ENCODE data around the gene TNFRSF14. TPM values are rescaled to one million over a fixed set of nuclear protein-coding genes. Genes with fewer than 3 reads are reported as not detected.
"Not testable (repeated sequence)": the region's sequence is repeated elsewhere in the genome, so short reads cannot be mapped to it uniquely, and the experiment has no call there.

TNFRSF14 gene
- total RNA-seq, 1 donor from 2014 or later = 155 TPM

DNA sequence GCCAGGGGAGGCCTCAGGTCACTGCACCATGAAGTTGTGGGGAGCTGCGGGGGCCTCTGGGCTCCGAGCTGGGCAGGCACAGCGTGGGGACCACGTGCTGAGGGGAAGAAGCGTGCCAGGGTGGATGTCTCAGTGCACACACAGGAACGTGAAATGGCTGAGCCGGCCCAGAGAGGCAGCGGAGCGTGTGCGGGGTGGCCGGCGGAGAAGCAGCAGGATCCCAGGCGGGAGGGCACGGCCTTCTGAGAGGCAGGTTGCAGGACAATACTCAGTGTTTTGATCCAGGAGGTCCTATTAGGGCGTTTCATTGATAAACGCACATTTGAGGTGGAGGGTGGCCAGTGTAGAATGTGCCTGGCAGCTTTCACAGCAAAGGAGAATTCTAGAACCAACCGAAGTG lies 12.9 kb downstream of the TNFRSF14 start:
- DNase-seq = no peak

DNA sequence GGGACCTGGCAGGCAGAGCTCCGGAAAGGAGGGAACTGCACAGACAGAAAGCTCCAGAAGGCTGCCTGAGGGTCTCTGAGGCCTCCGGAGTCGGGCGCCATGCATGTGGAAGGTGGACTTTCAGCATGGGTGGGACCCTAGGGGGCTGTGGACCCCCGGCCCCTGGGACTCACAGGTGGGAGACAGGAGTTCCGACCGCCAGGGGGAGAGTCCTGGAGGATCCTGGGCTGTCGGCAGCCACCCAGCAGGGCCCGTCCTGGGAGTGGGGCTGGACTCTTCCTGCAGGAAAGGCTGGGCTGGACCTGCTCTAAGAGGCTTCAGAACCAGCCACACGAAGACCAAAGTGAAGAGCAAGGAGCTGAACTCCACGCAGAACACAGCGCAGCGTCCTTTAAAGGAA lies 13.5 kb downstream of the TNFRSF14 start:
- DNase-seq = not testable (repeated sequence)

DNA sequence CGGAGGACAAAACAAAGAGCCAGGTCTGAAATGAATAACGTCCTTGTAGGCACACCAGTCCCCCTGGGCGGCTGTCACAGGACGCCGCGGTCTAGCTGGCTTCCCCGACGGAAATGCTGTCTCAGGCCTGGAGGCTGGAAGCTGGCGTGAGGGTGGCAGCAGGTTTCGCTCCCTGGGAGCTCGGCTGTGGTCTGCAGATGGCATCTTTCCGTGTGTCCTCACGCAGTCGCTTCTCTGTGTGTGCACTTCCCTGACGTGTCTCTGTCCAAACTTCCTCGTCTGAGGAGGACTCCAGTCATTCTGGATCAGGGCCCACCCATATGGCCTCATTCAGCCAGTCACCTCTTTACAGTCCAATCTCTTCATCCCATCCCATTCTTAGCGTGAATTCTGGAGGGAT lies 14.2 kb downstream of the TNFRSF14 start:
- no peak for DNase-seq

DNA sequence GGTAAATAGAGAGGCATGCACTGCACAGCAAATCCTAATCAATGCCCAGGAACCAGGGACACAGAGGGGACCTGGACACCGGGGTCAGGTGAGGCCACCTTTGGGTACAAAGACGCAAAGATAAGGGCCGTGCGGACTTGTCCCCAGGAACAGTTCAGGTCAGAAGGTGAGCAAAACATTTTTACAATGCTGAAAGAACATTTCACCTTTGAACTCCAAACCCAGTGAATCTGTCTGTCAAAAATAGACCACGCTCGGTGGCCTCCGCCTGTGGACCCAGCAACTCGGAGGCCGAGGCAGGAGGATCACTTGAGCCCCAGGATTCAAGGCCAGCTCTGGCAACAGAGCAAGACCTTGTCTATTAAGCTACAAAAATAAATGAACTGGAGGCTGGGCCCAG lies 15.2 kb downstream of the TNFRSF14 start:
- DNase-seq = no peak

DNA sequence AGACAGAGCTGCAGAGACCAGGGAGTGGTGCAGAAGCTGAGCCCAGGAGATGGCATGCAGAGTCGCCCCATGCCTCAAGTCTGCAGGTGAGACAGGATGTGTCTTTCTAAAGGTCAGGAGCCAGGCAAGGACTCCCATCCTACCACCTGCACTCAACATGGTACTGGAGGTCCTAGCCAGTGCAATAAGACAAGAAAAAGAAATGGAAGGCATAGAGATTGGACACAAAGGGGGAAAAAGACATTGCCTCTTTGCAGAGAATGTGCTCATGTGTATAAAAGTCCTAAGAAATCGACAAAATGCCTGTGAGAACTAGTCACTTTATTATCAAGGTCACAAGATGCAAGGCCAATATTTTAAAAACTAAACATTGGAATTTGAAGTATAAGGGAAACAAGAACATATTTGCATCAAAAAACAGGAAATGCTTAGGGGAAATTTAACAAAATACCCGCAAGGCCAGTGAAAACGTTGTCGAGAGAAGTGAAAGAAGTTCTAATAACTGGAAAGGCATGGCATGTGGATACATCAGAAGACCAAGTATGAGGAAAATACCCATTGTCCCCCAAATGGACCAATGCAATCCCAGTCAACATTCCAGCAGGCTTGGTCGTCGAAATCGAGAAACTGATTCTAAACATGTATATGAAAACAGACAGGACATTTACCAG lies 17.2 kb downstream of the TNFRSF14 start:
- no peak for DNase-seq

DNA sequence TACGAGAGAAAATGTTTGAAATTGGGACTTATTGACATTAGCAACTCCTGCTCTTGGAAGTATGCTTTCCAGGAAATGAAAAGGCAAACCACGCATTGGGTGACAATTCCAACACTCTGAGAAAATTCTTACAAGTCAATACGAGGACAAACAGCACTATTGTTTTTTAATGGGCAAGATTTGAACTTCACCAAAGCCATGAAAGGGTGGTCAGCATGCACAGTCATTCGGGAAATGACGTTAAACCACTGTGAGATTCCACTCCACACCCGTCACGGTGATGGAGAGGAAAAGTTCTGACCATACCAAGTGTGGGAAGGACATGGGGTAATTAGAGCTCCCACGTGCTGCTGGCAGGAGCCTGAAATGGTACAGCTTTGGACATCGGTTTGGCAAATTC lies 18.2 kb downstream of the TNFRSF14 start:
- DNase-seq = peak; percentile 53

DNA sequence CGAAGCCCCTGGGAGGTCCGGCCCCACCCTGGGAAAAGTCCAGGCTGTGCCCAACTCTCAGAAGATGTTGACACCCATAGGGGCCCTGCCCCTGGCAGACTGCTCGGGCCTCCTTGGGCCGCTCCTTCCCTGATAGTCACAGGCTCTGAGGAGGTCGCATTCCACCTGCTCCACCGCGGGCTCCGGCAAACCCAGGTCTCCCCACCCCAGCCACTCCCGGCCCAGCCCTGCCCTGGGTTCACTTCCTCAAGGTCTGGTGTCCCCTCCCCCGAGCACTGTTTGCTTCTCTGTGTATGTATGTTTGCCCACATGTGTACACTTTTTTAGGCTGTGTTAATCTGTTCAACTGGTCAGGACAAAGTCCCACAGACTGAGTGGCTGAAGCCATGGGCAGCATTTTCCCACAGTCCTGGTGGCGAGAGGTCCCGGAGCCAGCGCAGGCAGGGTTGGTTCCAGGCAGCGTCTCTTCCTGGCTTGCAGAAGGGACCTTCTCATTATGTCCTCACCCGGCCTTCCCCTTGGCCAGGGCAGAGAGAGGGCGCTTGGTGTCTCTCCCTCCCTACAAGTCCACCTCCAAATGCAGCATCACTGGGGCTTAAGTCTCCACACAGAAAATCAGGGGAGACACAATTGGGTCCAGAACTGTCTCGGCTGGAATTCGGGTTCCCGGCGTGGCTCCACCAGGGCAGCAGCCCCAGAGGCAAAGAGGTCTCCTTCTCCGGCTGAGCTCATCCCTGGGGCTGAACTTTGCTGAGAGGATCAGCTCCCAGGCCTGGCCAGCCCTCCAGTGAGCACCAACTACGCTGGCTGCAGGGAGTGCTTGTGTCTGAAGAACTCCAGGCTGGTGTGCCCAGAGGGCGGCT lies 19.9 kb downstream of the TNFRSF14 start:
- no peak for DNase-seq

DNA sequence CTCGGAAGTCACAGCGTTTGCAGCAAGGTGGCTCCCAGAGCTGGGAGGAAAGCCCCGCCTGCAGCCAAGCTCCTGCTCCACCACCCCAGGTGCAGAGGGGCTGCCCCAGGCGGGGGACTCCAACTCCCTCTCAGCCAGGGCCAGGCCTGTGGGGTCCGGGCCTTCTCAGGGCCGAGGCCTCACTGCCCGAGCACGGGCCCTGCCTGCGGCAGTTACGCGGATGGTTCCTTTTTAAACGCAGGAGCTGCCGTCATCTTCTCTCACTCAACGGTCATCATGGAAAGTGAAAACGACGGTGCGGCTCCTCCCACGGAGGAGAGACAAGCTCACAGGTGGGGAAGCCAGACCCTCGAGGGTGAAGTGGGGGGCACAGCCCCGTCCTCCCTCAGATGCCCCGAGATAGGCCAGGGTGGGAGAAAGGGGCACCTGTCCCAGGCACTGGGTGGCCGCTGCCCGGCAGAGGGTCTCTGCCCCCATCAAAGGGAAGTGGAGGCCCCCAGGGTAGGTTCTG lies 21.4 kb downstream of the TNFRSF14 start:
- not testable (repeated sequence) for DNase-seq

DNA sequence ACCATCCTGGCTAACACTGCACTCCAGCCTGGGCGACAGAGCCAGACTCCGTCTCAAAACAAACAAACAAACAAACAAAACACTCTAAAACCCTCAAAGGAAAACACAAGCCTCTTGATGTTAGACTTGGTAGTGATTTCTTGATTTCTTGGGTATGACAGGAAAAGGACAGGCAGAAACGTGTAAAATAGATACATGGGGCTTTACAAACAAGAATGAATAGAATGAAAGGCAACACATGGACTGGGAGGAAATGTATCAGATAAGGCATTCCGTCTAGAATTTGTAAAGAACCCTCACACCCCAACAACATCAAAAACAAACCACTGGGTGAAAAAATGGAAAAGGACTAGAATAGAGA lies 22.6 kb downstream of the TNFRSF14 start:
- DNase-seq = no peak

DNA sequence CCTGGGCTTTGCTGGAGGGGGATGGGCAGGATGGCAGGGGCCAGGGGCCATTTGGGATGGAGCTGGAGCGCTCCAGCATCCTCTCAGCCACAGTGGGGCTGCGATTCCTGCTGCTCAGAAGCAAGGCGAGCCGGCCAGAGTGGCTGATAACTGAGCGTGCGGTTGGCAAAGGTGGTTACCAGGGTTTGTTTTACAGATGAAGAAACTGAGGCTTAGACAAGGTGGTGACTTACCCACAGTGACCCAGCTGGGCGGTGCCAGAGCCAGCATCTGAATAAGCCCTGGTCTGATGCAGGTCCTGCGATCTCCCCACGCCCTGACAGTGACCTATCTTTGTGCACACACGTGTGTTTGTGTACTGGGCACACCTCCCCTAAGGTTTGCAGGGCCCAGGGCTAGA lies 24.5 kb downstream of the TNFRSF14 start:
- no peak for DNase-seq

DNA sequence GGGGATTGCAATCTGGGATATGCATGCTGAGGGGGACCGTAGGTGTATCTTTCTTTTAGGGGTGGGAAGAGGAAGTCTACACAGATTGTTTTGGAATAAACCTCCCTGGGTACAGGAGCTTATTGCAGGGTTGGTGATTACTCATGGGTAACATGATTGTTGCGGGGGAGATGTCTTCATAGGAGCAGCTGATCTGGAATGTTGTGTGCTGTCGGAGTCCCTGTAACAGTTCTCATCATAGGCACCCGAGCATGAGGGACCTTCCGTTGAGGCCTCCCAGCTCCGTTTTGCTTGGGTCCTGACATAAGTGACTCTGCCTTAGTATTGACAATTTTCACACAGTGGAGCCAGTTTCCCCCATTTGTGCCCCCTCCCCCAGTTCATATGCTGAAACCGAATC lies 26.2 kb downstream of the TNFRSF14 start:
- no peak for DNase-seq

DNA sequence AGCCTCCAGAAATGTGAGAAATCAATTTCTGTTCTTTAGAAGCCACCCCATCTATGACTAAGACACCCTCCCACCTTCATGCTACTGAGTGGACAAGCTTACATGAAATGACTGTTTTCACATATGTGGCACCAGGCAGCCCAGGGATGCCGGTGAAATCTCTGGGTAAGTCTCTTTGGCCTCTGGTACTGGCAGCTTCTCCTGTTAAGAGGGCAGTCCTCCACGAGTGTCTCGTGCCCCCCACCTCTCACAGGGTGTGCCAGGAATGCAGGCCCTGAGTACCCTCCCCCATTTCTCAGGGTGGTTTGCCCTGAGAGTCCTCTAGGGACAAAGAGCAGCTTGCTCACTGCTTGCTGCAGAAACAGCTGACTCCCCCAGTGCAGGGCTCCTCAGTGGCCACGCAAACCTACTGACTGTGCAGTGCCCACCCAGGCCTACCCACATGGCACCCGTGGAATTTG lies 27.2 kb downstream of the TNFRSF14 start:
- no peak for DNase-seq

DNA sequence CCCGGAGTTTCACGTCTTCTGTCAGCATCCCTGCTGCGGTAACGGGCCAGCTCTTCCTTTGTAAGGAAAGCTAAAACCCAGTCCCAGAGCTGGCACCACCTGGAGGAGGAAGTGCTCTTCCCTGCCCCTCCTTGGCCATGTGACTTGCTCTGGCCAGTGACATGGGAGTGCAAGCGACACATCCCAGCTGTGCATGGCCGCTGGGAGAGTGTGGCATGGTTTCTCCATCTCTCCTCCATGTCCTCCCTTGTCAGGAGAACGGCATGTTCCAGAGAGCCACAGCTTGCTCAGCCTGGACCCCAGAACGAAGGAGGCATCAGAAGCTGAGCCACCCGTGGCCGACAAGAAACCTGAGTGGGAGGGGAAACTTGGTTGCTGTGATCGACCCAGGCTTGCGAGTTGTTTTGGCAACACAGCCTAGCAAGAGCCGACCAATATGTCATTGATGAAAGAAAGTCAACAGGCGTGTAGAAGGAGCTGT lies 27.7 kb downstream of the TNFRSF14 start:
- no peak for DNase-seq

DNA sequence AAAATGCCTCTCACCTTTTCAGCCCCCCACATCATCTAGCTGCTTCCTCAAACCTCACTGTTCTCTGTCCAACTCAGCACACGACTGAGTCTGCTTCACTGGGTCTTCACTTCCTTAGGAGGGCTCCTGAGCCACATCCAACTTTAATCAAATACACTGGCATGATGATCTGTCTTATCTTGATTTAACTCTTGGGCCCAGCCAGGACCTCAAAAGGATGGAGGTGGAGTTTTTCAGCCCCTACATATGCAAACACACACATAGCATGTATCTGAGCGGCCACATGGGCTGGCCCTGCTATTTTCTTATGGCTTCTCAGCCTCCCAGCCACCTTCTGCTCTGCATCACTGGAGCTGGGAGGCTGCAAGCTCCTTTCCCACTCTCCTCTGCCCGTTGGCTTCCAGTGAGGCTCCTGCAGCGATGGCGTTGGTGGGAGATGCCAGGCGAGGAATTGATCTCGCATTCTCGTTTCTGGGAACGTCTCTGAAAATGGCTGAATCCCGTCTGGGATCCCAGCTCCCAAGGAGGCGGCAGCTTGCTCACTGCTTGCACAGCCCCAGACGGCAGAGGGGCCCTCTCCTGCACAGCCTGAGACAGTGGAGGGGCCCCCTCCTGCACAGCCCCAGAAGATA lies 28.6 kb downstream of the TNFRSF14 start:
- DNase-seq = no peak

DNA sequence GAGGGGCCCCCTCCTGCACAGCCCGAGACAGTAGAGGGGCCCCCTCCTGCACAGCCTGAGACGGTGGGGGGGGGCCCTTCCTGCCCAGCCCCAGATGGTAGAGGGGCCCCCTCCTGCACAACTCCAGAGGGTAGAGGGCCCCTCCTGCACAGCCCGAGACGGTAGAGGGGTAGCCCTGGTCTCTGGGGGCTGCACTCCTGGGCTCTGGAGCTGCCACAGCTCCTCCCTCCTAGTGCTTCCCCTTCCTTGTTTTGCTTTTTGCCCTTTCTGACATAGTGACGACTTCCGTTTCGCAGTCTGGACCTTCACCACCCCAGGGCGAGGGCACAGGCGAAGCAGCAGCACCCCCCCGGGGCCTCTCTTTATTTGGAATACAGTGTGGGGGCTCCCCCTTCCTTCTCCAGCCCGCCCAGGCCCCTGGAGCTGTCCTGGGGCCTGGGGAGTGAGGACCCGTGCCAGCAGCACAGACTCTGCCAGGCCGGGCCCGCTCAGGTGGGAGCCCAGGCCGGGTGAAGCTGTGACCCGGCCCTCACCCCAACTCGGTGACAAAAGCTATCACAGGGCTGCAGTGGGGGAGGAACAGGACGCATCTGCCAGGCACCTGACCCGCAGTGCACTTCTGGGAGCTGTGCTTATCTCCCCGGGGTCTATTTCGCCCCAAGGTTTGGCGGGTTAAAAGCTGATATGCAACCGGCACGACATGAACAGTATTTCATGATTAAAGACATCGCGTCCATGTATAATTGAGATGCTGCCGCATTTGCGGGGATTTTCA lies 29.3 kb downstream of the TNFRSF14 start:
- peak; percentile 71 for DNase-seq

DNA sequence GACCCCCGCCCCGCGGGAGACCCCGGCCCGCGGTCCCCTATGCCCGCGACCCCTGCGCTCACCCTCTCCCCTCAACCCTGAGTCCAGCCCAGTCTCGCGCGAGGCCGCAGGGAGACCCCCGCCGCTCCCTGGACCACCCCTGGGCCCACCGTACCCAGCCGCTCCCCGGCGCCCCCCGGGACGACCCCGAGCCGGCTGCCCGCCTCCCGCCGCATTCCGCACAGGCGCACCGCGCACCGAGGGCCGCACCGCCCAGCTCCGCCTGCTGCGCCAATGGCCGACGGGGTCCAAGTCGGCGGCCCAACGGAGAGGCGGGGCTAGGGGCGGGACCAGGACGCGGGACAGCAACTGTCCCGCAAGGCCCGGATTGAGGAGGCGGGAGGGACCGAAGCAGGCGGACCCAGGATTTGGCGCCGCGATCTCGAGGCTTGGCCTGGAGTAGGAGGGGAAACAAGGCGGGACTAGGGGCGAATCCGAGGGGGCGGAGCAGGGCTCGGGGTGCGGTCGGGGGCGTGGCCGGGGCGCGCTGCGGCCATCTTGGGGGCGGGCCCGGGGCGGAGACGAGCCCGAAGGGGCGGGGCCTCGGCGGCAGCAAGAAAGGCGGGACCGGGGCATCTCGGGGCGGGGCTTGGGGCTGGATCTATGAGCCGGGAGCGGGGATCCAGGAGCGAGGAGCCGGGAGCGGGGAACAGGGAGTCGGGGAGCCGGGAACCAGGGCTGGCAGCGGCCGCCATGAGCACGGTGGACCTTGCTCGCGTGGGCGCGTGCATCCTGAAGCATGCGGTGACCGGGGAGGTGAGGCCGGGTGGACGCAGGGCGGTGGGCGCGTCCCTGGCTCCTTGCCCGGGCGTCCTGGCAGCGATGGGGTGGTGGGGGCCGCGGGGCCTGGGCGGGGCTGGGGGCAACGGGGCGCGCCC lies 30.2 kb downstream of the TNFRSF14 start, which contains the start of gene PRXL2B:
Gene PRXL2B (plus strand): TSS at position 624 of the 917 bp plus-strand sequence. CDS start 109 bp downstream, at position 733.
- peak; percentile 99 for DNase-seq

DNA sequence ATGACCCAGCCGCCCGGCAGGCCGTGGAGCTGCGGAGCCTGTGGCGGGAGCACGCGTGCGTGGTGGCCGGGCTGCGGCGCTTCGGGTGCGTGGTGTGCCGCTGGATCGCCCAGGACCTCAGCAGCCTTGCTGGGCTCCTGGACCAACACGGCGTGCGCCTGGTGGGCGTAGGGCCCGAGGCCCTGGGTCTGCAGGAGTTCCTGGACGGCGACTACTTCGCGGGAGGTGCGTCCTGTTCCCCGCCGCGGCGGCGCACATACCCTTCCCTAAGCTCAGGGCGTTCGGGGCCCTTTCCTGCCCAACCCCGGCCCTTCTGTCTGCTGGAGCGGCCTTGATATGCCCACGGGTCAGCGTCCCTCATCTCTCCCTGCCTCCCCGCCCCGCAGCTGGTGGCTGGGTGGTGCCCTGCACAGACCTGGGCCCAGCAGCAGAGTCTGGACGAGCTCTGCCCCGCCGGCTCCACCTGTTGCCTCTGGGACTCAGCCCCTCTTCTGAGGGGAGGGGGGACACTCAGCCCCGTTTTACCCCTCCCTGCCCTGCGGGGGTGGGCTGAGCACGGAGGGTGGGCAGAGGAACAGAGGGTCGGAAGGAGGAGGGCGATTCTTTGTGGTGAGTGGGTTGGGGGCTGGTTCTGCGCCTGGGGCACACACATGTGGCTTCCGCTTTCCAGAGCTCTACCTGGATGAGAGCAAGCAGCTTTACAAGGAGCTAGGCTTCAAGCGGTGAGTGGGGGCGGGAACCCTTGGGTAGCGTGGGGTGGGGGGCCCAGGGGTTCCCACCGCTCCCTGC lies 31.1 kb downstream of the TNFRSF14 start:
- DNase-seq = peak; percentile 50

DNA sequence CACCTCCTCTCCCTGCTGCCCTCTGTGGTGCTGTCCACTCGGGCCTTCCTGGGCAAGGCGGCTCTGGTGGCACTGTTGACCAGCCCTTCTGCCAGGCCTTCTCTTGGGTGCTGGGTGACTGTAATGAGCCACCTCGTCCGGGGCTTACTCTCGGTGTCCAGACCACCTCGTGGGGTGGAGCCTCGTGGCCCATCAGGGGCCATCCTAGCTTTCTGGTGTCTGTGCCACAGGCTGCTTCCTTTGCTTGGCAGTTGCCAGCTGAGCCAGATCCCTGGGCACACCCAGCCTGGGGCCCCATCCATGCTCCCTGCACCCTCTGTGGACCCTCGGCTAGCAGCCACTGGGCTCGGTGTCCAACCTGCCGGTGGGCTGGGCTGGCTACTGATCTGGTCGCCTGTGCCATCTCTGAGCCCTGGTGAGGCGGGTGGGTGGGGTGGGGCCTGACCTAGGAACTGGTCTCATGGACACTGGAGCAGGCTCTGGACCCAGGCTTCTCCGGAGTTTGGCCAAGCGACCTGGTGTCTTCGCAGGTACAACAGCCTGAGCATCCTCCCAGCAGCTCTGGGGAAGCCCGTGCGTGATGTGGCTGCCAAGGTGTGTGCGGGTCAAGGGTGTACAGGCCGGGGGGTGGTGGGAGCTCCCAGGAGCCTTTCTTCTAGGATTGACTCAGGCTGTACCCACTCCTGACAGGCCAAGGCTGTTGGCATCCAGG lies 31.8 kb downstream of the TNFRSF14 start:
- DNase-seq = no peak

DNA sequence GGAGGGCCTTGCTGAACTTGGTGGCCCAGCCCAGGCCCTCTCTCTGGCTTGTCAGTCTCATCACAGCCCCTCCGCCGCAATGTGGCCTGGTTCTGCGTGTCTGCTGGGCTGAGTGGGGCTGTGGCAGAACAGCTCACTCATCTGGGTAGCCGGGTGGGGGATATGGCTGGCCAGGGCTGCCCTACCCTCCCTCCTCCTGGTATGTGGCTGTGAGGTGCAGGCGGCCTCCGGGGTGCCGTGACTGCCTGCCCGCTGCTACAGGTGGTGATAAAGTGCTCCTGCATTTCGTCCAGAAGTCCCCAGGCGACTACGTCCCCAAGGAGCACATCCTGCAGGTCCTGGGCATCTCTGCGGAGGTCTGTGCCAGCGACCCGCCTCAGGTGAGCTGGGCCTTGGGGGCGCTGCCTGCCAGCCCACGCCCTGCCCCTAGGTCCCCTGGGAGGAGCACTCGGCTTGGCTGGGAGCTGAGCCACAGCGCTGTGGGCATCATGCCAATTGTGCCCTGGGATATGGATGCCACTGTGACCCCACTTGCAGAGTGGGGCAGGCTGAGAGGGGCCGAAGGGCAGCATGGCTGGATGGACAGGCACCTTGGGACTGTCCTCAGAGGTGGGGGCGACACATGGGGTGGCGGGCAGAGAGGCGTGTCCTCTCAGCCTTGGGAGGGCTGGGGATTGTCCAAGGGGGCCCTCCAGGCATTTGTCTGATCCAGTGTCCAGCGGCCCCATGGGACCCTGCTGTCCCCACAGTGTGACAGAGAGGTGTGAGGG lies 32.7 kb downstream of the TNFRSF14 start:
- no peak for DNase-seq

Data from dermis blood vessel endothelial cell (primary cell).